ENCODE measurements around the gene GRAMD1B. TPM values are rescaled to one million over a fixed set of nuclear protein-coding genes. Genes with fewer than 3 reads are reported as not detected.
A peak's percentile ranks its signal among the peaks of the same experiment; 100 is the strongest.
"Not testable (repeated sequence)": the region's sequence is repeated elsewhere in the genome, so short reads cannot be mapped to it uniquely, and the experiment has no call there.

GRAMD1B gene
- polyA plus RNA-seq, 2 of the 4 experiments (the other 2 are of a cell fraction), result 55.5 to 108 TPM

GRCh38 chr11:123461164-123461563, 31.1 kb downstream of the GRAMD1B start:
- Histone ChIP-seq H3K4me3 (no peak overlapping the region), H3K4me2 (no peak overlapping the region), H3K4me1 (peaks cover 54% of the 10 kb centered on the region), H3K9me3 (no peaks in the 10 kb centered on the region), H3K27ac (peak overlapping the region in 1 of 2 experiments; percentile 58; a peak in 3 of 6 replicates)
- ATAC-seq, result peak in 1 of 2 experiments; percentile 30; a peak in 3 of 6 replicates
- WGBS (ENCODE audit: missing lambda C conversion rate), result 85% methylated on average over 4 of the region's 4 CpGs
- TF ChIP-seq JUN (IDR thresholded peaks at IDR 0.05), result no peak
- TF ChIP-seq PHF8 (IDR thresholded peaks at IDR 0.05; ENCODE audit: borderline replicate concordance, low read depth), result no peak
- TF ChIP-seq EHF (CRISPR knock-in tag; IDR thresholded peaks at IDR 0.05), result no peak
- TF ChIP-seq TFCP2L1 (CRISPR knock-in tag; IDR thresholded peaks at IDR 0.05), result no peak
- TF ChIP-seq REST (IDR thresholded peaks at IDR 0.05), result no peak
- CTCF ChIA-PET, result interaction anchor here (0.6 to 1.6 kb wide), 4 partner anchors 14 to 54 kb away, joined by 3 to 6 read pairs (median 4); no protein-coding TSS in a partner anchor
- POLR2A ChIA-PET, result interaction anchor here (0.9 kb wide), 1 partner anchor 162 kb away, joined by 5 read pairs; no protein-coding TSS in a partner anchor
- DNase-seq (ENCODE audit: low read depth in 1 of 2, low spot score in 1 of 2), result no peak
- no peak for FAIRE-seq

GRCh38 chr11:123465667-123466066, 35.6 kb downstream of the GRAMD1B start:
- POLR2A ChIA-PET, result not testable (repeated sequence)

GRCh38 chr11:123466172-123466571, 36.1 kb downstream of the GRAMD1B start:
- ATAC-seq; DNase-seq (ENCODE audit: low read depth in 1 of 2, low spot score in 1 of 2); H3K4me2 ChIP-seq; POLR2A ChIA-PET; H3K4me3 ChIP-seq; FAIRE-seq; H3K9me3 ChIP-seq: not testable (repeated sequence)
- WGBS (ENCODE audit: missing lambda C conversion rate), result 100% methylated on average over 1 of the region's 1 CpG
- CTCF ChIA-PET, result interaction anchor here (1.1 kb wide), 2 partner anchors 9 to 13 kb away, joined by 3 read pairs; no protein-coding TSS in a partner anchor
- Histone ChIP-seq H3K27ac (peak overlapping the region; percentile 40 to 61; a peak in 3 of 6 replicates), H3K4me1 (peaks cover 46% of the 10 kb centered on the region)

More at GRCh38 chr11:123465667-123466066, 35.6 kb downstream of the GRAMD1B start:
- not testable (repeated sequence) for H3K4me3 ChIP-seq; ATAC-seq; DNase-seq (ENCODE audit: low read depth in 1 of 2, low spot score in 1 of 2); H3K9me3 ChIP-seq; FAIRE-seq; H3K4me2 ChIP-seq
- Histone ChIP-seq H3K4me1 (peaks cover 46% of the 10 kb centered on the region), H3K27ac (peak overlapping the region in 1 of 2 experiments; percentile 61; a peak in 2 of 6 replicates)
- WGBS (ENCODE audit: missing lambda C conversion rate), result 88% methylated on average over 8 of the region's 8 CpGs
- CTCF ChIA-PET, result interaction anchor here (0.6 to 1.4 kb wide), 5 partner anchors 9 to 58 kb away, joined by 3 to 8 read pairs (median 3); no protein-coding TSS in a partner anchor

- TF ChIP-seq HES2 (IDR thresholded peaks at IDR 0.05) (no peak), NFE2L2 (conservative IDR thresholded peaks at IDR 0.05; ENCODE audit: low read length) (no peak), ELK1 (IDR thresholded peaks at IDR 0.05; ENCODE audit: low read depth, low read length) (no peak), MYC (IDR thresholded peaks at IDR 0.05; ENCODE audit: borderline replicate concordance, low read length) (no peak), TP53 (CRISPR knock-in tag; IDR thresholded peaks at IDR 0.05) (no peak), HOXA7 (CRISPR knock-in tag; IDR thresholded peaks at IDR 0.05) (no peak), RCOR1 (IDR thresholded peaks at IDR 0.05; ENCODE audit: low read depth, low read length) (no peak), SREBF2 (IDR thresholded peaks at IDR 0.05) (no peak), MAFK (IDR thresholded peaks at IDR 0.05; ENCODE audit: partially characterized antibody) (no peak), ZSCAN20 (CRISPR knock-in tag; IDR thresholded peaks at IDR 0.05) (no peak), E2F6 (IDR thresholded peaks at IDR 0.05; ENCODE audit: borderline replicate concordance, low read depth) (no peak)
- ATAC-seq, result peak in 1 of 2 experiments; percentile 3; a peak in 1 of 6 replicates
- Histone ChIP-seq H3K4me2 (peak overlapping the region; percentile 13; the same call in 1 of the 3 replicates), H3K4me1 (peaks cover 73% of the 10 kb centered on the region), H3K4me3 (no peak overlapping the region), H3K27ac (peak overlapping the region; percentile 28 to 68; a peak in 4 of 6 replicates), H3K9me3 (no peaks in the 10 kb centered on the region)
- WGBS (ENCODE audit: missing lambda C conversion rate), result 86% methylated on average over 7 of the region's 7 CpGs
- ChIA-PET POLR2A (no interaction called here), CTCF (interaction anchor here (0.7 to 1.6 kb wide), 2 partner anchors 10 to 61 kb away, joined by 3 to 11 read pairs; no protein-coding TSS in a partner anchor)
- DNase-seq (ENCODE audit: low read depth in 1 of 2, low spot score in 1 of 2), result no peak
- FAIRE-seq, result no peak
Measured at GRCh38 chr11:123469089-123469488, 39.0 kb downstream of the GRAMD1B start.
